Breast epithelium (tissue), 3 donors: ENCODE data around the gene MPPED1.

ENCODE experiments used
- CTCF ChIP-seq, 3 donors: fragments of 450-650 bp; IDR thresholded peaks; one replicate each; pipeline ENCODE4 v1.5.1; 2016 to 2017; ENCODE audit warnings: antibody characterized with exemption in 3 of 3, mild to moderate bottlenecking in 3 of 3, moderate library complexity in 3 of 3
- POLR2AphosphoS5 ChIP-seq, 3 donors: sonication (generic); formaldehyde crosslinking; IDR thresholded peaks; one replicate each; pipeline ENCODE4 v1.6.1; 2017; ENCODE audit warnings: antibody characterized with exemption in 3 of 3

GRCh38 chr22:43491177-43491576 lies 79.4 kb downstream of the MPPED1 start:
- TF ChIP-seq CTCF (IDR thresholded peaks at IDR 0.05) (no peak), POLR2AphosphoS5 (IDR thresholded peaks at IDR 0.05) (no peak)
